Sigmoid colon (tissue), 7 donors: Measurements from ENCODE around the gene C17orf78. TPM values are rescaled to one million over a fixed set of nuclear protein-coding genes. Genes with fewer than 3 reads are reported as not detected.

Source experiments
- DNase-seq: peaks from one replicate; pipeline ENCODE4 v3.0.0-alpha.2; 2019
- H3K27ac ChIP-seq, 4 donors: fragments of 200-600 bp; sonication (generic); one replicate each; pipeline ENCODE4 v1.5.1; 2016 to 2019; ENCODE audit warnings: mild to moderate bottlenecking in 1 of 4
- H3K27me3 ChIP-seq, 3 donors: fragments of 200-600 bp; sonication (generic); one replicate each; pipeline ENCODE4 v1.5.1; 2019; ENCODE audit warnings: mild to moderate bottlenecking in 1 of 3
- H3K36me3 ChIP-seq, 4 donors: fragments of 200-600 bp; sonication (generic); one replicate each; pipeline ENCODE4 v1.5.1; 2016 to 2019
- H3K4me1 ChIP-seq, 4 donors: fragments of 200-600 bp; sonication (generic); one replicate each; pipeline ENCODE4 v1.5.1; 2017 to 2019
- H3K4me3 ChIP-seq, 4 donors: fragments of 200-600 bp; sonication (generic); one replicate each; pipeline ENCODE4 v1.5.1; 2017 to 2019; ENCODE audit warnings: mild to moderate bottlenecking in 2 of 4, moderate library complexity in 1 of 4
- H3K9me3 ChIP-seq, 4 donors: fragments of 200-600 bp in 3 of 4; sonication (generic) in 3 of 4; one replicate each; pipeline versions ENCODE4 v1.5.1 to v1.6.1; 2013 to 2019
- CTCF ChIP-seq, 4 experiments: fragments of 450-650 bp in 3 of 4; fragments of 200-600 bp in 1 of 4; IDR thresholded peaks; one replicate each; pipeline ENCODE4 v1.5.1; 2016 to 2019; ENCODE audit warnings: antibody characterized with exemption in 4 of 4, mild to moderate bottlenecking in 3 of 4, moderate library complexity in 2 of 4
- EP300 ChIP-seq, 4 donors: sonication (generic); formaldehyde crosslinking; IDR thresholded peaks; one replicate each; pipeline ENCODE4 v1.6.1; 2017; ENCODE audit warnings: antibody characterized with exemption in 4 of 4
- POLR2A ChIP-seq, 2 donors: fragments of 450-650 bp; IDR thresholded peaks; one replicate each; pipeline ENCODE4 v1.6.1; 2016; ENCODE audit warnings: antibody characterized with exemption in 2 of 2, mild to moderate bottlenecking in 2 of 2, moderate library complexity in 2 of 2
- POLR2AphosphoS5 ChIP-seq, 4 donors: sonication (generic); formaldehyde crosslinking; IDR thresholded peaks; one replicate each; pipeline ENCODE4 v1.6.1; 2017; ENCODE audit warnings: antibody characterized with exemption in 4 of 4
- WGBS, 2 donors: extraction: QIAGEN DNeasy Blood & Tissue Kit; methylation state at CpG; one replicate each; pipeline ENCODE4 v1.1.7; 2013; 5-methylcytosine and 5-hydroxymethylcytosine counted together
- intact Hi-C: fragments of 100-400 bp; cut with DNase I; formaldehyde crosslinking; loops from one replicate; pipeline ENCODE4 v1.15.1; 2023
- polyA plus RNA-seq, 3 donors: library from polyadenylated mRNA; stranded (reverse); fragments of 200-250 nt; gene quantifications; one replicate each; pipeline ENCODE4 v1.2.3, GENCODE V29; 2013
- total RNA-seq, 4 donors: library from RNA; depleted of rRNA; stranded (reverse); fragments of >200 nt; gene quantifications; one replicate each; pipeline ENCODE4 v1.1.0, GENCODE V29; 2016
- donor health status: healthy with polysubstance abuse.
- donor health status: Bipolar disorder and iron deficiency.
- donor health status: healthy.

C17orf78 gene
- total and polyA plus RNA-seq, 7 donors: not detected

- Histone ChIP-seq H3K27me3 (no peaks in the 10 kb centered on the region), H3K4me3 (no peak overlapping the region), H3K4me1 (no peaks in the 10 kb centered on the region), H3K9me3 (no peaks in the 10 kb centered on the region), H3K36me3 (no peaks in the 10 kb centered on the region), H3K27ac (no peak overlapping the region)
- intact Hi-C loops: no loop called here
- WGBS, 2 donors: 31 to 71% methylated on average over 3 of the region's 3 CpGs
- TF ChIP-seq EP300 (IDR thresholded peaks at IDR 0.05) (no peak), CTCF (IDR thresholded peaks at IDR 0.05) (no peak), POLR2AphosphoS5 (IDR thresholded peaks at IDR 0.05) (no peak), POLR2A (IDR thresholded peaks at IDR 0.05) (no peak)
- DNase-seq: no peak
Measured at GRCh38 chr17:37384560-37385149, 8.9 kb downstream of the C17orf78 start.

- intact Hi-C loops: no loop called here
- DNase-seq: no peak
- Histone ChIP-seq H3K4me1 (no peaks in the 10 kb centered on the region), H3K36me3 (no peaks in the 10 kb centered on the region), H3K4me3 (no peak overlapping the region), H3K27ac (no peak overlapping the region), H3K27me3 (no peaks in the 10 kb centered on the region), H3K9me3 (no peaks in the 10 kb centered on the region)
- TF ChIP-seq CTCF (IDR thresholded peaks at IDR 0.05): no peak
- TF ChIP-seq POLR2A (IDR thresholded peaks at IDR 0.05): no peak
- no peak for TF ChIP-seq POLR2AphosphoS5 (IDR thresholded peaks at IDR 0.05)
Measured at GRCh38 chr17:37385474-37385990, 9.7 kb downstream of the C17orf78 start.

- Histone ChIP-seq H3K27ac (no peak overlapping the region), H3K4me3 (no peak overlapping the region), H3K9me3 (no peaks in the 10 kb centered on the region), H3K36me3 (no peaks in the 10 kb centered on the region), H3K4me1 (peaks cover 0 to 7% (median 6%) of the 10 kb centered on the region in 4 donors), H3K27me3 (no peaks in the 10 kb centered on the region)
- no peak for DNase-seq
- intact Hi-C loops: no loop called here
- WGBS, 2 donors: 77 to 91% methylated on average over 5 of the region's 5 CpGs
- TF ChIP-seq CTCF (IDR thresholded peaks at IDR 0.05) (no peak), POLR2A (IDR thresholded peaks at IDR 0.05) (no peak), EP300 (IDR thresholded peaks at IDR 0.05) (no peak), POLR2AphosphoS5 (IDR thresholded peaks at IDR 0.05) (no peak)
Measured at GRCh38 chr17:37386462-37386861, 10.7 kb downstream of the C17orf78 start.

- no peak overlapping the region for H3K4me3 ChIP-seq
- no peak overlapping the region for H3K27ac ChIP-seq
- intact Hi-C loops: no loop called here
- peaks cover 0 to 17% (median 15%) of the 10 kb centered on the region in 4 donors for H3K4me1 ChIP-seq
- no peaks in the 10 kb centered on the region for H3K27me3 ChIP-seq
- TF ChIP-seq EP300 (IDR thresholded peaks at IDR 0.05) (no peak), CTCF (IDR thresholded peaks at IDR 0.05) (no peak)
- 91 to 95% methylated on average over 3 of the region's 3 CpGs for WGBS, 2 donors
- DNase-seq: no peak
- no peaks in the 10 kb centered on the region for H3K36me3 ChIP-seq
- H3K9me3 ChIP-seq: no peaks in the 10 kb centered on the region
Measured at GRCh38 chr17:37388266-37388665, 12.5 kb downstream of the C17orf78 start.

- intact Hi-C loops: no loop called here
- H3K4me3 ChIP-seq: no peak overlapping the region
- peaks cover 0 to 17% (median 15%) of the 10 kb centered on the region in 4 donors for H3K4me1 ChIP-seq
- TF ChIP-seq POLR2AphosphoS5 (IDR thresholded peaks at IDR 0.05): no peak
- TF ChIP-seq EP300 (IDR thresholded peaks at IDR 0.05): no peak
- TF ChIP-seq POLR2A (IDR thresholded peaks at IDR 0.05): no peak
- TF ChIP-seq CTCF (IDR thresholded peaks at IDR 0.05): no peak
- WGBS, 2 donors: 25 to 71% methylated on average over 4 of the region's 4 CpGs
- no peak overlapping the region for H3K27ac ChIP-seq
- H3K9me3 ChIP-seq: no peaks in the 10 kb centered on the region
- no peaks in the 10 kb centered on the region for H3K27me3 ChIP-seq
- DNase-seq: no peak
- no peaks in the 10 kb centered on the region for H3K36me3 ChIP-seq
Measured at GRCh38 chr17:37389160-37389559, 13.4 kb downstream of the C17orf78 start.
